Bronchial epithelial cell (primary cell): Measurements from ENCODE around the gene RNF19B. TPM values are rescaled to one million over a fixed set of nuclear protein-coding genes. Genes with fewer than 3 reads are reported as not detected.
"Not testable (repeated sequence)": the region's sequence is repeated elsewhere in the genome, so short reads cannot be mapped to it uniquely, and the experiment has no call there.

Experiments used
- DNase-seq: peaks from one replicate; pipeline ENCODE4 v3.0.0-alpha.2; 2010; ENCODE audit warnings: low read depth
- FAIRE-seq: peaks from 2 replicates; lab custom pipeline; 2011; peaks lifted over from hg19 to GRCh38; lab: Jason Lieb, UNC
- H3K27me3 ChIP-seq: 2 replicates; pipeline ENCODE4 v1.5.1; 2011; ENCODE audit warnings: low read length; ENCODE audit not compliant: control insufficient read depth, insufficient read depth
- H3K36me3 ChIP-seq: 2 replicates; pipeline ENCODE4 v1.5.1; 2011; ENCODE audit warnings: low read length; ENCODE audit not compliant: control insufficient read depth, insufficient read depth
- H3K4me3 ChIP-seq: 2 replicates; pipeline ENCODE4 v1.5.1; 2011; ENCODE audit warnings: mild to moderate bottlenecking, low read depth, low read length, control low read depth
- total RNA-seq: library from RNA; depleted of rRNA; stranded (reverse); fragments of >200 nt; gene quantifications from 2 replicates; pipeline ENCODE4 v1.2.1, GENCODE V29; 2014
- TF ChIP-seq, protein P1 (sequence below): IDR thresholded peaks from 2 replicates; pipeline ENCODE4 v1.5.1; 2011; ENCODE audit warnings: mild to moderate bottlenecking, moderate library complexity, low read length, control low read depth, inconsistent platforms; ENCODE audit not compliant: insufficient read depth, severe bottlenecking

The RNF19B gene
- total RNA-seq, 1 donor from 2014 or later, result 32.6 TPM

DNA sequence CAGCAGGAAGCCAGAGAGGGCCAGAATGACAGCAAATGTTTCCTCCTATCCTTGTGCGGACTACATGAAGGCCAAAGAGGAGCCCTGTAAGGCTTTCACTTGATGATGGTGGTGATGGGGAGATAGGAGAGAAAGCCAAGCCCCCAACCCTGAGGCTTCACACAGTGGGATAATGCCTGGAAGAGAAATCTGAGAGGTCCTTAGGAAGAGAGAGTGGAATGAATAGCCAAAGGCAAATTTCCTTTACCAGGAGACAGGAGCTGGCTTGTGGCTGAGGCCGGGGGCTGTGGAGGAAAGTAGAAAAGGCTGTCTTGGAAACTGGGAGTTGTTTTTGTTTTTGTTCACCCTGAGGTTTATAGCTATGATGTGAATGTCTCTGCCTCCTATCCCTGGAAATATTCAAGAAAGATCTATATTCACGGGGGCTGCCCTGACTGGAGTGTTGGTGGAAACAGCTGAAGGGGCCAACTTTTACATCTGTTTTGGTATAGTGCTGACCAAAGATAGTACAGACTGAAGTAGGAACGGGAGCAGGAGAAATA, 13.0 kb upstream of the RNF19B start:
- no peaks in the 10 kb centered on the region for H3K36me3 ChIP-seq
- FAIRE-seq, result no peak
- H3K27me3 ChIP-seq, result no peaks in the 10 kb centered on the region

DNA sequence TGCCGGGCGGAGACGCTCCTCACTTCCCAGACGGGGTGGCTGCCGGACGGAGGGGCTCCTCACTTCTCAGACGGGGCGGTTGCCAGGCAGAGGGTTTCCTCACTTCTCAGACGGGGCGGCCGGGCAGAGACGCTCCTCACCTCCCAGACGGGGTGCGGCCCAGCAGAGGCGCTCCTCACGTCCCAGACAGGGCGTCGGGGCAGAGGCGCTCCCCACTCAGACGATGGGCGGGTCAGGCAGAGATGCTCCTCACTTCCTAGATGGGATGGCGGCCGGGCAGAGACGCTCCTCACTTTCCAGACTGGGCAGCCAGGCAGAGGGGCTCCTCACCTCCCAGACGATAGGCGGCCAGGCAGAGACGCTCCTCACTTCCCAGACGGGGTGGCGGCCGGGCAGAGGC, 10.4 kb upstream of the RNF19B start:
- H3K36me3 ChIP-seq, DNase-seq, H3K4me3 ChIP-seq, H3K27me3 ChIP-seq, FAIRE-seq: not testable (repeated sequence)

More for the DNA sequence above, 13.0 kb upstream of the RNF19B start:
- DNase-seq, result no peak
- TF ChIP-seq, protein P1, sequence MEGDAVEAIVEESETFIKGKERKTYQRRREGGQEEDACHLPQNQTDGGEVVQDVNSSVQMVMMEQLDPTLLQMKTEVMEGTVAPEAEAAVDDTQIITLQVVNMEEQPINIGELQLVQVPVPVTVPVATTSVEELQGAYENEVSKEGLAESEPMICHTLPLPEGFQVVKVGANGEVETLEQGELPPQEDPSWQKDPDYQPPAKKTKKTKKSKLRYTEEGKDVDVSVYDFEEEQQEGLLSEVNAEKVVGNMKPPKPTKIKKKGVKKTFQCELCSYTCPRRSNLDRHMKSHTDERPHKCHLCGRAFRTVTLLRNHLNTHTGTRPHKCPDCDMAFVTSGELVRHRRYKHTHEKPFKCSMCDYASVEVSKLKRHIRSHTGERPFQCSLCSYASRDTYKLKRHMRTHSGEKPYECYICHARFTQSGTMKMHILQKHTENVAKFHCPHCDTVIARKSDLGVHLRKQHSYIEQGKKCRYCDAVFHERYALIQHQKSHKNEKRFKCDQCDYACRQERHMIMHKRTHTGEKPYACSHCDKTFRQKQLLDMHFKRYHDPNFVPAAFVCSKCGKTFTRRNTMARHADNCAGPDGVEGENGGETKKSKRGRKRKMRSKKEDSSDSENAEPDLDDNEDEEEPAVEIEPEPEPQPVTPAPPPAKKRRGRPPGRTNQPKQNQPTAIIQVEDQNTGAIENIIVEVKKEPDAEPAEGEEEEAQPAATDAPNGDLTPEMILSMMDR, result no peak
- no peak overlapping the region for H3K4me3 ChIP-seq

DNA sequence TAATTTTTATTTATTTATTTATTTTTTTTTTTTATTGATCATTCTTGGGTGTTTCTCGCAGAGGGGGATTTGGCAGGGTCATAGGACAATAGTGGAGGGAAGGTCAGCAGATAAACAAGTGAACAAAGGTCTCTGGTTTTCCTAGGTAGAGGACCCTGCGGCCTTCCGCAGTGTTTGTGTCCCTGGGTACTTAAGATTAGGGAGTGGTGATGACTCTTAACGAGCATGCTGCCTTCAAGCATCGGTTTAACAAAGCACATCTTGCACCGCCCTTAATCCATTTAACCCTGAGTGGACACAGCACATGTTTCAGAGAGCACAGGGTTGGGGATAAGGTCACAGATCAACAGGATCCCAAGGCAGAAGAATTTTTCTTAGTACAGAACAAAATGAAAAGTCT, 8.8 kb upstream of the RNF19B start:
- peak overlapping the region; percentile 45 for H3K4me3 ChIP-seq
- not testable (repeated sequence) for H3K36me3 ChIP-seq, DNase-seq, H3K27me3 ChIP-seq, FAIRE-seq

DNA sequence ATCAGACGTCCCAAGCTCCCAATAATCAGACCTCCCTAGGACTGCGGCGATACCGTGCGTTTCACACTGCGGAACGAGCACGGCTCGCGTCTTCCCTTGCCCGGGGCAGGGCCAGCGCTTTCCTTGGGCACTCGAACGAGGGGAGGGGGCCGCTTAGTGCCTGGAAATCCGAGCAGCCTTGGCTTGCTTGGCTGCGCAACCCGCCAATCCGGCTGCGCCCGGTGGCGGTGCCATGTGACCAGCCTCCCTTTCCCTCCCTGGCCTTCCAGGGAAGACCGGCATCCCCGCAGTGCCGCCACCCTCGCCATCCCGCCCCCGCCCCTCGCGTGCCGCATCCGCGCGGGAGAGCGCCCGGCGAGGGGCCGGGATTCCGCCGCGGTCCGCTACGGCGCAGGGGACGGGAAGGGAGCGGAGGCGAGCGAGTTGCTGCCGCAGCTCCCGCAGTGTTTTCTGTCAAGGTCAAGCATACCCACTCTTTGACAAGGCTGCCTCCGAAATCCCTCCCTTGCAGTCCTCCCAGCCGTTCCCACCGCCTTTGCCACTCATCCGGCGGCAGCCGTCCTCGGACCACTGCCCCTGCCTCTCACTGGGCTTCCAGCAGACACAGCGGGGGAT, 8.3 kb upstream of the RNF19B start:
- FAIRE-seq (no peak), DNase-seq (no peak)
- H3K27me3 ChIP-seq, result no peaks in the 10 kb centered on the region
- peak overlapping the region; percentile 45 for H3K4me3 ChIP-seq
- no peaks in the 10 kb centered on the region for H3K36me3 ChIP-seq
- TF ChIP-seq, protein P1, result no peak

DNA sequence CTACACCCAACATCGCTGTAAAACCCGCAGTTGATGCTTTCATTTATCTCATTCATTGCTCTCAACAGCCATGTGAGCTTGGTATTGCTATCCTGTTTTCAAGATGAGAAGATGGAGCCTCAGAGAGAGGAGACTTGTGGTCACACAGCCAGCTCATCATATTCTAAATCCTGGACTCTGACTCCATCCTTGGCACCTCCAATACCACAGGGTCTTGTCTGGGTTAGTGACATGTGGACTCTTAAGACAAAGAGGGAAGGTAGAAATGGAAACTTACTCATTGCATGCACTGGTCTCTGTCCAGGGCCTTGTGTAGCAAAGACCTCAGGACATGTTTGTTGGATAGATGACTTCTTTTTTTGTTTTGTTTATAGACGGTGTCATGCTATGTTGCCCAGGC, 7.0 kb upstream of the RNF19B start:
- Histone ChIP-seq H3K36me3 (no peaks in the 10 kb centered on the region), H3K4me3 (no peak overlapping the region), H3K27me3 (no peaks in the 10 kb centered on the region)
- TF ChIP-seq, protein P1, result no peak
- DNase-seq (no peak), FAIRE-seq (peak; percentile 47)

DNA sequence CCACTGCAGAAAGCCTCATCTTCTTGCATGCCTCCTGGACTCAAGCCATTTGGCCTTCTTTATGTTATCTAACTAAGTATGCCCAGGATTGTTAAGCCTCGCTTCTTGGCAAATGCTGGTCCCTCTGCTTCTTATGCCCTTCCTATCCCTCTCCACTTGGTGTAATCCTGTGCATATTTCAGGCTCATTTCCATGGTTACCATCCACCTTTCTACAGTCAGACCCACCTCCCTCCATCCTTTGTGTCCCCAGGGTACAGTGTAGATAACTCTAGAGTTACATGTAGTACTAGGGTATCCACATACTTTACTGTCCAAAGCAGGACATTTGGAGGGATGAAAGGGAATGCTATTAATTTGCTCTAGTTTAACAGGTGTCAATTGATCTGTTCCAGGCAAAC, 6.5 kb upstream of the RNF19B start:
- no peak for FAIRE-seq
- no peak for DNase-seq
- TF ChIP-seq, protein P1, result no peak
- no peaks in the 10 kb centered on the region for H3K27me3 ChIP-seq
- H3K36me3 ChIP-seq, result no peaks in the 10 kb centered on the region
- H3K4me3 ChIP-seq, result no peak overlapping the region

DNA sequence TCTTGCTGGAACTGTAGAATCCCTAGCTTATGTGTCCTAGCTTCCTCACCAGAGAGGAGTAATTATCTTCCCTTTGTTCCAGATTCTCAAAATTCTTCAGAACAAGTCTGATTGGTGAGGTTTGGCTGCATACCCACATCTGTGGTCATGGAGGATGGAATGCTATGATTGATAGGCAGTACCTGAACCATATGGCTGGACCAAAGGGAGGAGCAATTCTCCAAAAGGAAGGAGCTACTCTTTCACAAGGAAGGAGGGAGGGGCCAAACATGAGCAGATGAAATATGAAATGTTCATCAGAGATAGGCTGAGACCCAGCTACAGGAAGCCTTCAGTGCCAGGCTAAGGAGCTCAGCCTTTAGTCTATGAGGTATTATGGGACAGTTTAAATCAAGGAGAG, 5.0 kb upstream of the RNF19B start:
- FAIRE-seq, result no peak

More for the DNA sequence above, 5.0 kb upstream of the RNF19B start:
- peak; percentile 73 for DNase-seq
- no peak overlapping the region for H3K4me3 ChIP-seq
- H3K36me3 ChIP-seq, result no peaks in the 10 kb centered on the region
- TF ChIP-seq, protein P1, result no peak
- H3K27me3 ChIP-seq, result no peaks in the 10 kb centered on the region
